Measurements from ENCODE around the gene DIPK1A.
A peak's percentile ranks its signal among the peaks of the same experiment; 100 is the strongest.

- TF ChIP-seq CTCF (IDR thresholded peaks at IDR 0.05) (no peak), POLR2A (IDR thresholded peaks at IDR 0.05) (peak in 2 of 4 donors; percentile 48 to 52)
Measured at GRCh38 chr1:92961896-92962752, 862 bp upstream of the DIPK1A start.

Measured in esophagus squamous epithelium (tissue), 4 donors.